Activated CD4-positive, alpha-beta T cell treated with anti-CD3 and anti-CD28 coated beads, Interleukin-2, amount 10 ng/mL, durations not matched to agents 24 days and 14 days (primary cell): ENCODE measurements around the gene KCNK16. TPM values are rescaled to one million over a fixed set of nuclear protein-coding genes. Genes with fewer than 3 reads are reported as not detected.
"Not testable (repeated sequence)": the region's sequence is repeated elsewhere in the genome, so short reads cannot be mapped to it uniquely, and the experiment has no call there.

Experiments used
- DNase-seq: peaks from one replicate; pipeline ENCODE4 v3.0.0; 2022
- H3K27ac Mint-ChIP-seq: one replicate; pipeline ENCODE4 v1.8.0; 2022; ENCODE audit warnings: mild to moderate bottlenecking, mixed read lengths
- H3K27me3 Mint-ChIP-seq: one replicate; pipeline ENCODE4 v1.8.0; 2022; ENCODE audit warnings: mixed read lengths
- H3K36me3 Mint-ChIP-seq: one replicate; pipeline ENCODE4 v1.8.0; 2022; ENCODE audit warnings: low read depth, mild to moderate bottlenecking, mixed read lengths
- H3K4me1 Mint-ChIP-seq: one replicate; pipeline ENCODE4 v1.8.0; 2021; ENCODE audit warnings: mixed read lengths
- H3K4me3 Mint-ChIP-seq: one replicate; pipeline ENCODE4 v1.8.0; 2022; ENCODE audit warnings: mild to moderate bottlenecking, moderate library complexity, mixed read lengths
- H3K9me3 Mint-ChIP-seq: one replicate; pipeline ENCODE4 v1.8.0; 2021; ENCODE audit warnings: mixed read lengths
- intact Hi-C: fragments of 100-400 bp; cut with micrococcal nuclease; formaldehyde crosslinking; loops from one replicate; pipeline ENCODE4 v1.15.1; 2023
- total RNA-seq: library from RNA; stranded (reverse); gene quantifications from 2 replicates; pipeline ENCODE4 v1.2.3, GENCODE V29; 2022

KCNK16 gene
- total RNA-seq, 1 donor from 2014 or later, result not detected

DNA sequence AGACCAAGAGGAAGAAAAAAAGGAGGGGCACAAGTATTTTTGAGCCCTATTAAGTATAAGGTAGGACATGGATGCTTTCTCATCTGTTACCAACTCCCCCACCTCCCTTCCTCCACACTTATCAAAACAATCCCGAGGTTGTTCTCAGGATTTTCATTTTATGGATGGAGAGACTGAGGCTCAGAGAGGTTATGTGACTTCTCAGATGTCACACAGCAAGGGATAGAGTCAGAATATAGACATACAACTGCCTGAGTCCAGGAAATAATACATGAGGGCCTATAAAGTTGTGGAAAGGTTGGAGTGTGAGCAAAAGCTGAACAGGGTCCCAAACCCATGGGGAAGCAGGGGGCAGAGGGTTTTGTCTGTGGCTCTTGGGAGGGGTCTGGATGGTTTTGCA is 27.6 kb downstream of the KCNK16 start:
- peaks cover 8% of the 10 kb centered on the region for H3K27me3 Mint-ChIP-seq
- H3K9me3 Mint-ChIP-seq, result no peaks in the 10 kb centered on the region
- no peak overlapping the region for H3K4me3 Mint-ChIP-seq
- intact Hi-C loops, result no loop called here
- peaks cover 3% of the 10 kb centered on the region for H3K4me1 Mint-ChIP-seq
- no peaks in the 10 kb centered on the region for H3K36me3 Mint-ChIP-seq
- no peak for DNase-seq
- H3K27ac Mint-ChIP-seq, result peak overlapping the region; percentile 6

DNA sequence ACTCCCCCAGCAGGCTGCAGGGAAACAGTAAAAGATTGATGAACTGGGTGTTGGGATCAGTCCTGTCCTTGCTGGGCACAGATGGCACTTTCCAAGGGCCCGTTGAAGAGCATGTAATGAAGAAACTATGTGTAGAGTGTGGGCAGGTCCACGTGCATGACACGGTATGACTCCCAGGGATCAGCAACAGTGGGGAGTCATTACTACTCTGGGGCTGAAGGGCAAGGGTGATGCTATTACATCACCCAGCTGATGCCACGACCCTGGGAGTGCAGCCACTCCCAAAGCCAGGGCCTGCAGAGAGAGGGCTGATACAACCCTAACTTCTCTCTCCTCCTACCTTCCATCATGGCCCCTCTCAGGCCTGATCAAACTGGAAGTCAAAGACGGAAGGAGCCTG is 28.4 kb downstream of the KCNK16 start:
- intact Hi-C loops, result no loop called here
- H3K4me1 Mint-ChIP-seq, result peaks cover 3% of the 10 kb centered on the region
- no peak overlapping the region for H3K4me3 Mint-ChIP-seq
- peaks cover 8% of the 10 kb centered on the region for H3K27me3 Mint-ChIP-seq
- DNase-seq, result no peak
- H3K36me3 Mint-ChIP-seq, result no peaks in the 10 kb centered on the region
- no peaks in the 10 kb centered on the region for H3K9me3 Mint-ChIP-seq
- H3K27ac Mint-ChIP-seq, result no peak overlapping the region

DNA sequence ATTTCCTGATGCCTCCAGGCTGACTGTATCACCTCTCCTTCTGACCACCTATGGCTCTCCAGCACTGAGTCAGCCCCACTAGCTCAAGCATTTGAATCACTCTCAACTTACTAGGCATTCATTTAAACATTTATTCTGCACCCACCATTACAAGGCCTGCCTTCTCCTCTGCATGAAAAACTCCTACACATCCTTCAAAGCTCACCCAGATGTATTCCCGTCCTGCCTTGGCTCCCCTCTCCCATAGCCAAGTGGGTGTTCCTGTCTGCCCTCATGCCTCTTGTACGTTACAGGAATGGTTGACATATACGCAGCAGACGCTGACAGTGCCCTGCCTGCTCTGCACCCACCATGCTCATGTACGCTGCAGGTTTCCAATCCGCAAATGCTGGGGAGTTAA is 29.9 kb downstream of the KCNK16 start:
- intact Hi-C loops, result no loop called here
- peaks cover 8% of the 10 kb centered on the region for H3K27me3 Mint-ChIP-seq
- H3K27ac Mint-ChIP-seq, result no peak overlapping the region
- H3K9me3 Mint-ChIP-seq, result peaks cover 5% of the 10 kb centered on the region
- H3K4me1 Mint-ChIP-seq, result peaks cover 5% of the 10 kb centered on the region
- H3K4me3 Mint-ChIP-seq, result no peak overlapping the region
- H3K36me3 Mint-ChIP-seq, result no peaks in the 10 kb centered on the region
- no peak for DNase-seq

DNA sequence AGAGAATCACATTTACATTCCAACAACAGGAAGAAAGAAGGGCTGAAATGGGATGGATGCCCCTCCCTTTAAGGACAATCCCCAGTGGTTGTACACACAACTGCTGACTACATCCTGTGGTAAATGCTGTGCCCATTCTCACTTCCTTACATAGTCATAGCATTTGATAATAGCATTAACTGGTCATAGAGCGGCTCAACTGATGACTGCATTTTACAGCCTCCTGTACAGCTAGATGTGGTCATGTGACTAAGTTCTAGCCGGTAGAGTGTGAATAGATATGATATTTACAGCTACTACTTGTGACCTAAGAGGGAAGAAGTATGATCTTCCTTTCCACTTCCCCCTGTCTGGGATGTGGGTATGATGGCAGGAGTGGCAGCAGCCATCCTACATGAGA is 33.0 kb downstream of the KCNK16 start:
- DNase-seq, result no peak
- H3K36me3 Mint-ChIP-seq, result no peaks in the 10 kb centered on the region
- H3K27ac Mint-ChIP-seq, result no peak overlapping the region
- H3K4me3 Mint-ChIP-seq, result no peak overlapping the region
- peaks cover 2% of the 10 kb centered on the region for H3K4me1 Mint-ChIP-seq
- H3K9me3 Mint-ChIP-seq, result peaks cover 5% of the 10 kb centered on the region
- intact Hi-C loops, result no loop called here
- peaks cover 16% of the 10 kb centered on the region for H3K27me3 Mint-ChIP-seq

DNA sequence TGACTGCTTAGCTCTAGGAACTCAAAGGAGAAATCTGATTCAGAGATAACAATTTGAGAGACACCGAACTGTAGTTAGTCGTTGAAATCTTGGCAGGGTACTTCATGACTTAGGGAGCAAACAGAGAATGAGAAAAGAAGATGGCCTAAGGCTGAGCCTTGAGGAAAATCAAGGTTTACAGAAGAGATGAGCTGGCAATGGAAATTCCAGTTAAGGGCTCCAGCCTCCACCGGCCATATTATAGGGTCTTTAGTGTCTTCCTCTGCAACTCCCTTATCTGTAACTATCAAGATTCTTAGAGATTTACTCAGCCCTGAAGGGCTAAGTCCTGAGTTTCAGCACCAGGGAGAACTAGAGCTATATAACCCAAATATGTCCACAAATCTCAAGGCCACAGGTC is 34.9 kb downstream of the KCNK16 start:
- Mint-ChIP-seq H3K27me3 (peaks cover 18% of the 10 kb centered on the region), H3K9me3 (peaks cover 5% of the 10 kb centered on the region), H3K36me3 (no peaks in the 10 kb centered on the region), H3K27ac (no peak overlapping the region), H3K4me3 (no peak overlapping the region), H3K4me1 (peaks cover 2% of the 10 kb centered on the region)
- no peak for DNase-seq
- intact Hi-C loops, result no loop called here

DNA sequence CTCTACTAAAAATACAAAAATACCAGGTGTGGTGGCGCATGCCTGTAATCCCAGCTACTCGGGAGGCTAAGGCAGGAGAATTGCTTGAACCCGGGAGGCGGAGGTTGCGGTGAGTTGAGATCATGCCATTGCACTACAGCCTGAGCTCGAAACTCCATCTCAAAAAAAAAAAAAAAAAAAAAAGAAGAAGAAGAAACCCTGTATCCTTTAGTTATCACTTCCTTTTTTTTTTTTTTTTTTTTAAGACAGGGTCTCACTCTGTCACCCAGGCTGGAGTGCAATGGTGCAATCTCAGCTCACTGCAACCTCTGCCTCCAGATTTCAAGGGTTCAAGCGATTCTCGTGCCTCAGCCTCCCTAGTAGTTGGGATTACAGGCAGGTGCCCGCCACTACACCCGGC is 35.9 kb downstream of the KCNK16 start:
- H3K36me3 Mint-ChIP-seq, H3K9me3 Mint-ChIP-seq, H3K4me3 Mint-ChIP-seq, H3K4me1 Mint-ChIP-seq, intact Hi-C loops, DNase-seq, H3K27ac Mint-ChIP-seq: not testable (repeated sequence)
- H3K27me3 Mint-ChIP-seq, result peaks cover 14% of the 10 kb centered on the region

DNA sequence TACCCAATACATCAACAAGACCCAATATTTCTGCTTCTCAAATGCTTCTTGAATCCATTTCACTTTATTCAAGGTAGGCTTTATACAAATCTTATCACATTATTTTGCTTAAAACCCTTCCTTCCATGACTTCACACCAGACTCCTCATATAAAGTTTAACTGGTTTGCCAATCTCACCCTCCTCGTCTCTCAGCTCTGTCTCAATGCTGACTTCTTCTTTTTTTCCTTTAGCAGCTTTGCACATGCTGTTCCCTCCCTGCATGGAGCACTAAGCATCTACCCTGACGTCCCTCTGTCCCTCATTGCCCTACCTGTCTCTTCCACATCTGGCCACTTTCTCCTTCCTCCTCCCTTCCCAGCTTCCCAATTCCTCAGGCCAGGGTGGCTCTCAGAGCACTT is 39.7 kb downstream of the KCNK16 start:
- Mint-ChIP-seq H3K27me3 (peaks cover 12% of the 10 kb centered on the region), H3K4me1 (no peaks in the 10 kb centered on the region)
- intact Hi-C loops, result no loop called here

DNA sequence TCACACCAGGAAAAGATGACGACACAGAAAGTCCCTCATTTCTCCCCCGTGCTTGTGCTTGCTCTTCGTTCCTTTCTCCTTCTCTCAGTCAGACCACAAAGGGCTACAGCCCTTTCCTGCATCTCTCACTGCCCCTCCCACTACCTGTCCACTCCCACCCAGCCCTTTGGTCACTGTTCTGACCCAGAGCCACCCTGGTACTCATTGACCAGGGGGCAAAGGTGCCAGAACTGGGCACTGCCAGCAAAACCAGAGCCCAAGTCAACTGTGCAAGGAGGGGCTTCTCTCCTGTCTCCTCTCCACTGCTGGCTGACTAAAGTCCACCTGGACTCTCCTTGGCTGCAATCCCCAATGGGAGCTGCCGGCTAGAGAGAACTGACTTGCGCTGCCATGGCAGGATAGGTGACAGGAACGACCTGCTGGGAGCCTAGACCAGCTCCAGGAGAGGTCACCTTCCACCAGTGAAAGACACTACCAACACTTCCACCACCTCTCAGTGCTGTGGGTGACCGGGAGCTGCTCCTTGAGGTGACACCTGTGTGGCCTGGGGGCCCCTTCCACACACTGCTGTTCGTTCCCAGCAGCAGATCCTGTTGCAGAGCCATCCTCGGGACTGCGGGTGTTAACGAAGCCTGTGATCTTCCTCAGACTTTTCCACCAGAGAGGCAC is 41.1 kb downstream of the KCNK16 start:
- Mint-ChIP-seq H3K36me3 (no peaks in the 10 kb centered on the region), H3K9me3 (no peaks in the 10 kb centered on the region), H3K4me3 (no peak overlapping the region), H3K27ac (no peak overlapping the region), H3K4me1 (no peaks in the 10 kb centered on the region), H3K27me3 (peaks cover 19% of the 10 kb centered on the region)
- no peak for DNase-seq
- intact Hi-C loops, result no loop called here

More for the DNA sequence above, 39.7 kb downstream of the KCNK16 start:
- DNase-seq, result no peak
- Mint-ChIP-seq H3K4me3 (no peak overlapping the region), H3K36me3 (no peaks in the 10 kb centered on the region), H3K9me3 (no peaks in the 10 kb centered on the region), H3K27ac (no peak overlapping the region)

DNA sequence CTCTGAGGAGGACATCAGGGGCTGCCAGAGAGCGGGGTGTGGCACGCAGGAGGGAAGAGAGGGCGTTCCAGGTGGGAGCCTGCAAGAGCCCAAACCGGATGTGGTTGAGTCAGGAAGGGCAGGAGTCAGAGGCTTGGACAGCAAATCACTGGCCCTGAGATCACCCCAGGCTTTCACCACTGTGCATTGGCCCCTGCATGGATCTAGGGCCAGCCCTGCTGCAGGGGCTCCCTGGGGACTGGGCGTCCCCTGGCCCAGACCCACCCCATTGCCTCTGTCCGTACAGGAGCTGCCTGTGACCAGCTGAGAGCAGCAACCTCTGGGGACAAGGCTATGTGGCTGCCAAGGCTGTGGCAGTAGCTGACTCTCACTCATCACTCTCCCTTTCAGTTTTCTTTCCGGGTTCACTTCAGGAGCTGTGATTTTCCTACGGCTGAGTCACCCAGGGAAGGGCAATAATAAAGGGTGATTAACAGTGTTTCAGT is 42.2 kb downstream of the KCNK16 start:
- Mint-ChIP-seq H3K27ac (no peak overlapping the region), H3K27me3 (peaks cover 23% of the 10 kb centered on the region), H3K4me3 (no peak overlapping the region), H3K4me1 (no peaks in the 10 kb centered on the region), H3K9me3 (no peaks in the 10 kb centered on the region), H3K36me3 (no peaks in the 10 kb centered on the region)
- intact Hi-C loops, result no loop called here
- DNase-seq, result no peak

DNA sequence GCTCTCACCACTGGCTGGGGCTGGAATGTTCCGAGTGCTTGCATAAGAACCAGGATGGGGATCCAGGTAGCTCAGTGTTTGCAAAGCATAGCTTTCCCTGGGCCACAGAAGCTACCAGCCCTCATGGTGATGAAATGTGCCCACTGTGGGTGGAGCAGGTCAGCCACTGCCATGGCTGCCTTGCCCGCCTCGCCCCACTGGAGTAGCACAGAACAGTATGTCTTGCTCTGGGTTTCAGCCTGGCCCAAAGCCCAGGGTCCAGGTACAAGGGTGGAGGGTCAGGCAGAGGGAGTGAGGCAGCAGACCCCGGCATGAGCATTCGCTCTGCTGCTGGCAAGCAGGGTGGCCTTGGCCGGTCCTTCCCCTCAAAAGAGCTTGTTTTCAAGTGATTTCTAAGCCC is 43.0 kb downstream of the KCNK16 start:
- no peak overlapping the region for H3K4me3 Mint-ChIP-seq
- peaks cover 22% of the 10 kb centered on the region for H3K27me3 Mint-ChIP-seq
- H3K9me3 Mint-ChIP-seq, result no peaks in the 10 kb centered on the region
- H3K4me1 Mint-ChIP-seq, result no peaks in the 10 kb centered on the region
- H3K36me3 Mint-ChIP-seq, result no peaks in the 10 kb centered on the region
- H3K27ac Mint-ChIP-seq, result no peak overlapping the region
- no peak for DNase-seq
- intact Hi-C loops, result no loop called here

DNA sequence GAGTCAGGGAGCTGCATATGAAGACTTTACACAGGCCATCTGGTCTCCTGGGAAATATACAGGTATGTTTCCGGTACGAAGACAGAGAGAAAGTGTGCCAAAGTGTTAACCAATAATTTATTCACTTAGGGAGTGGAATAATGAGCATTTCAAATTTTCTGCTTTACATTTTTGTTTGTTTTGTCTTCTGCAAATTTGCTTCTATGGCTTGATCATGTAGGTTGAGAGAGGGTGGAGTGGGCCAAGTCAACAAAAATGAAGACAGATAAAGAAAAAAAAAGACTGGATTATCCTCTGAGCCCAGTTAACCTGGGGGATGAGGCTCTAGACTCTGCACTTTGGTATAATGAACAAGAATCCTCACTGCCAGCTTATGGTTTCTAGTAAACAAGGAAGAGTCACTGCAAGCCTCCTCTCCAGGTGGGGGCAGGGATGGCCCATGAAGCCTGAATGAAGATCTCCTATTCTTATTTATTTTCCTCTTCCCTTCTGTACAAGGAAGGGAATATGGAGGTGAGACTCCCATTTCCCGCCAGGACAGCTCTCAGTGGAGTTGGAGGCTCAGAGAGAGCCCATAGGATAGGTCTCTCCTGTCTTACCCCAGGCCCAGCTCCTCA is 46.0 kb downstream of the KCNK16 start:
- Mint-ChIP-seq H3K36me3 (no peaks in the 10 kb centered on the region), H3K27ac (no peak overlapping the region)

DNA sequence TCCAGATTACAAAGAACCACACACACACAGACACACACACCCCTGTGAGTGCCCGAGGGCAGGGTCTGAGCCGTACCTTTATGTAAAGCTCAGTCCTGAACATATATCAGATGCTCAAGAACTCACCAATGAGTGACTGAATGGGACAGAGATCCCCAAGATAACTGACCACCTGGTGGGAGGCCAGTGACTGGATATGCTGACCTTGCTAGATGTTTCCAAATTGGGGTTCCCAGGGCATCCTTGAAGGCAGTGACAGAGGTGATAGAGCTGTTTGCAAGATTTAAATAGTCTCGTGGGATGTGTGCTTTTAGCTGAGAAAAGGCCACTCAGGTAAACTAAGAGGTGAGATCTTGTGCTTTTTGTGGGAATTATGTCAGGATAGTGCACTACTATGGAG is 47.6 kb downstream of the KCNK16 start:
- H3K4me1 Mint-ChIP-seq, result no peaks in the 10 kb centered on the region
- H3K36me3 Mint-ChIP-seq, result no peaks in the 10 kb centered on the region
- H3K27ac Mint-ChIP-seq, result no peak overlapping the region
- H3K9me3 Mint-ChIP-seq, result no peaks in the 10 kb centered on the region
- H3K27me3 Mint-ChIP-seq, result peaks cover 20% of the 10 kb centered on the region
- H3K4me3 Mint-ChIP-seq, result no peak overlapping the region
- intact Hi-C loops, result no loop called here
- no peak for DNase-seq

More for the DNA sequence above, 46.0 kb downstream of the KCNK16 start:
- Mint-ChIP-seq H3K4me1 (no peaks in the 10 kb centered on the region), H3K4me3 (no peak overlapping the region), H3K27me3 (peaks cover 20% of the 10 kb centered on the region), H3K9me3 (no peaks in the 10 kb centered on the region)
- intact Hi-C loops, result no loop called here
- DNase-seq, result no peak

DNA sequence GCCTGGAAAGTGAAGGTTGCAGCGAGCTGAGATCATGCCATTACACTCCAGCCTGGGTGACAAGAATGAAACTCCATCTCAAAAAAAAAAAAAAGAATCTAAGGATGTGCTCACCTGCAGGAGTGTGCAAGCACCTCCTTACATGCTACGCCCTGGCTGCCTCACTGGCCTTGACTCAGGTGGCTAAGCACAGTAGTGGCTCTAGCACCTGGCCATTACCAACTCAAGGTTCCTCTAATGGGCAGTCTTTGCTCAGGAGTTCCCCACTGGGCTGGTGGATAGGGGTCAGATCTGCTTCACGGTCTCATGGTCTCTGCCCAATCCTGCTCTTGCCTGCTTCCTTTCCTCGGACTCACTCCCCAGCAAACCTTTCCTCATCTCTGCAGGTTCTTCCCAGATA is 48.0 kb downstream of the KCNK16 start:
- no peaks in the 10 kb centered on the region for H3K36me3 Mint-ChIP-seq

DNA sequence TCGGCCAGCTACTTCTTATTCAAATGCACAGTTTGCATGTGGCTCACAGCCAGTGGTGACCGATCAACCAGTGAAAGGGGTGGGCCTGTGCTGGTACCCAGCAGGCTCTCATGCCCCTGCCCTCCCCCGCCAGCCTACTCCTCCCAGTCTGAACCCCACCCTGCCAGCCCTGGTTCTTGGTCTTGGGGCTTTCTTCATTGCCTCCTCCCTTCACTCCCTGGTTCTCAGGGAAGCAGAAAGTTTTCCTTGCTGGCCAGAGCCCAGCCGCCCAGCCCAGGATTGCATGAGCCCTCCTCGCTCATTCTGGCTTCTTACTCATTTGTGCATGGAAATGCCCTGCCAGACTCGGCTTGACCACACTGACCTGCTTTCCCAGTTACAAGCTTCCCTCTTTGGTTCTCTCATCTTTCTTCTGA is 49.1 kb downstream of the KCNK16 start:
- H3K36me3 Mint-ChIP-seq, result no peaks in the 10 kb centered on the region
- no peak overlapping the region for H3K27ac Mint-ChIP-seq
- H3K4me3 Mint-ChIP-seq, result no peak overlapping the region
- H3K4me1 Mint-ChIP-seq, result no peaks in the 10 kb centered on the region
- intact Hi-C loops, result no loop called here
- H3K9me3 Mint-ChIP-seq, result no peaks in the 10 kb centered on the region
- DNase-seq, result no peak
- H3K27me3 Mint-ChIP-seq, result peaks cover 20% of the 10 kb centered on the region

More for the DNA sequence above, 48.0 kb downstream of the KCNK16 start:
- DNase-seq, result no peak
- peaks cover 20% of the 10 kb centered on the region for H3K27me3 Mint-ChIP-seq
- no peak overlapping the region for H3K4me3 Mint-ChIP-seq
- H3K9me3 Mint-ChIP-seq, result no peaks in the 10 kb centered on the region
- no peaks in the 10 kb centered on the region for H3K4me1 Mint-ChIP-seq
- no peak overlapping the region for H3K27ac Mint-ChIP-seq
- intact Hi-C loops, result no loop called here

DNA sequence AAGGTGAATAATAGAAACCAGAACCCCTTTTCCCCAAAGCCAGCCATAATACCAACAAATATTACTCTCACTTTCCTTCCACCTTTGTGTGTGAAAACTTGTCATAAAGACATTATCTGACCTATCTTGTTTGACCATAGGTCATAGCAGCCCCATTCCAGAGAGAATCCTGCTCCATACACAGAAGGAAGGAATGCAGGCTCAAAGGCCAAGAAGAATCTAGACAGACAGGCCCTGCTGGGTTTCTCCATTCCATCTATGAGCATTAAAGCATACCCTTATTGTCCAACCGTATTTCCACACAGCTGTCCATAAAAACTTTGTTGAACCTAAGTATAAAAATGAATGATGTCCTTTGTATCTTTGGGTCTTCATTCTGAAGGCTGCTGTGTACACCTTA is 52.5 kb downstream of the KCNK16 start:
- Mint-ChIP-seq H3K4me1 (peaks cover 4% of the 10 kb centered on the region), H3K27ac (no peak overlapping the region), H3K4me3 (no peak overlapping the region), H3K36me3 (no peaks in the 10 kb centered on the region), H3K9me3 (no peaks in the 10 kb centered on the region), H3K27me3 (peaks cover 4% of the 10 kb centered on the region)
- no peak for DNase-seq
- intact Hi-C loops, result no loop called here
